AG09319 (cell line): Measurements from ENCODE around the gene ERC2.

Experiments used
- DNase-seq: peaks from one replicate; pipeline ENCODE4 v3.0.0-alpha.2; 2010; ENCODE audit warnings: low read depth; ENCODE audit errors: extremely low read depth
- TF ChIP-seq, protein P1 (sequence below): IDR thresholded peaks from 2 replicates; pipeline ENCODE4 v1.5.1; 2011; ENCODE audit warnings: low read depth, mild to moderate bottlenecking, inconsistent platforms, low read length, moderate library complexity

ERC2 gene

DNA sequence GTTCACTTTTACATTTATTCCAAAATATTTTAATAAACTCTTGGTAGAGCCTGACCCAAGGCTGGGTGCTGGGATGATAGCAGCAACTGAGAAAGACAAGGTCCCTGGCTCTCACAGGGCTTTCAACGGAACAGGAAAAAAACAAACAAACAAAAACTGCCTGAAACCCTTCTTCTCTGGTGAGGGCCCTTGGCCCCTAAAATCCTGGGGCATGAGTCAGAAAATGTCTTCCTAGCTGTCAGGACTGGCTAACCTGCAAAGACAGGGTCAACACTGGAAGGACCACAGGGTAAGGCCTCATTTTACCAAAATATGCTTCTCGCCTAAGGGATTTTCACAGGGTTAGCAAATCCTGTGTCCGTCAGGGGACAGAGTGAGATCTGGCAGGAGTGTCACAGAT is 935.5 kb downstream of the ERC2 start:
- DNase-seq, result no peak

GRCh38 chr3:55531321-55531720 is 936.9 kb downstream of the ERC2 start:
- no peak for DNase-seq
- TF ChIP-seq, protein P1, sequence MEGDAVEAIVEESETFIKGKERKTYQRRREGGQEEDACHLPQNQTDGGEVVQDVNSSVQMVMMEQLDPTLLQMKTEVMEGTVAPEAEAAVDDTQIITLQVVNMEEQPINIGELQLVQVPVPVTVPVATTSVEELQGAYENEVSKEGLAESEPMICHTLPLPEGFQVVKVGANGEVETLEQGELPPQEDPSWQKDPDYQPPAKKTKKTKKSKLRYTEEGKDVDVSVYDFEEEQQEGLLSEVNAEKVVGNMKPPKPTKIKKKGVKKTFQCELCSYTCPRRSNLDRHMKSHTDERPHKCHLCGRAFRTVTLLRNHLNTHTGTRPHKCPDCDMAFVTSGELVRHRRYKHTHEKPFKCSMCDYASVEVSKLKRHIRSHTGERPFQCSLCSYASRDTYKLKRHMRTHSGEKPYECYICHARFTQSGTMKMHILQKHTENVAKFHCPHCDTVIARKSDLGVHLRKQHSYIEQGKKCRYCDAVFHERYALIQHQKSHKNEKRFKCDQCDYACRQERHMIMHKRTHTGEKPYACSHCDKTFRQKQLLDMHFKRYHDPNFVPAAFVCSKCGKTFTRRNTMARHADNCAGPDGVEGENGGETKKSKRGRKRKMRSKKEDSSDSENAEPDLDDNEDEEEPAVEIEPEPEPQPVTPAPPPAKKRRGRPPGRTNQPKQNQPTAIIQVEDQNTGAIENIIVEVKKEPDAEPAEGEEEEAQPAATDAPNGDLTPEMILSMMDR, result no peak

More for the DNA sequence above, 935.5 kb downstream of the ERC2 start:
- TF ChIP-seq, protein P1, result no peak

GRCh38 chr3:55527361-55527760 is 940.9 kb downstream of the ERC2 start:
- TF ChIP-seq, protein P1, result no peak
- DNase-seq, result no peak

DNA sequence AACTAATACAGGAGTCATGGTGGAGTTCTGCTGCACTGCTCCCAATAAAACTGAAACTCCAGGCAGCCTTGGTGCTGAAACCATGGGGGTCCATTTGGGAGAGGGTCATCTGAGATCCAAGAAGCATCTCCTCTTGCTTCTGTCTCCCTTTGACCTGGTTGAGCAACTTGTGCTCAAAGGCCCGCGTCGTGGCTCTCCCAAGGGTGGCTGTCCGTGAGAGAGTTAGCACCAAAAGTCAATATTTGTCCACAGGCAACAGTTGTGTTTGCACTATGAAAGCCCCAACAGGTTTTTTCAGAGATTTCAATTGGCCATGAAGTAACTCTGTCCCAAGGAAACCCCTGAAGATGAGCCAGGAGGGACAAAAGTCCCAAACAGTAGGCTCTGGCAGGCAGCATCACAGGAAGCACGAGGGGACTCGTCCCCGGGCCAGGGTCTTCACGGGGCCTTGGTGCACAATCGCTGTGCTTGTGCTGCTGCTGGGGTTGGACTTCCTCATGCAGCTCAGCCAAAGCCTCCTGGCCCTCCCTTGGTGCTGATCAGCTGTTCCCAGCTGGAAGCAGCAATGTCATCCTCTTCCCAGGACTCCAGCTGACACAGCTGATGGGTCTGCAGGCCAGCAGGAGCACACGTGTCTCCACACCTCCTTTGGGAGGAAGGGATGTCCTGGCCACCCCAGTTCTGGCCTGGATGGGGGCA is 941.8 kb downstream of the ERC2 start:
- TF ChIP-seq, protein P1, result no peak
- DNase-seq, result no peak

DNA sequence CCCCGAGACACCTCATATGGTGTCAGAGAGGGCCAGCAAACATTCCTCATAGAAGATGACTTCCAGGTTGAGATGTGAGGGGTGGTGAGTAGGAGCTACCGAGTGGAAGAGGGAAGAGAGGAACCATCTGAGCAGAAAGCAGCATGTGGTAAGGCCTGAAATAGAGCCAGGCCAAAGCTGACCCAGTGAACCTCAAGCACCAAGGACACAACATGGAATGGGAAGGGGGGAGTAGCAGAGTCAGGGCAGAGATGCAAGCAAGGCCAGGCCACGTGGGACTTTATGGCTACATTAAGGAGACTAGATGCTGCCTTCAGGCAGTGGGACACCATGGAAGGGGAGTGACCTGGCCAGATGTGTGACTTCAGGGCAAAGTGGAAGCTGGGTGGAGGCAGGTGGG is 942.8 kb downstream of the ERC2 start:
- TF ChIP-seq, protein P1, result no peak
- no peak for DNase-seq

- no peak for DNase-seq
Measured at GRCh38 chr3:55524565-55525244, 943.6 kb downstream of the ERC2 start.

GRCh38 chr3:55523471-55523870 is 944.8 kb downstream of the ERC2 start:
- TF ChIP-seq, protein P1, result no peak
- DNase-seq, result no peak

More at GRCh38 chr3:55524565-55525244, 943.6 kb downstream of the ERC2 start:
- TF ChIP-seq, protein P1, result no peak
